HepG2 (cell line): ENCODE data around the gene CD300LD. TPM values are rescaled to one million over a fixed set of nuclear protein-coding genes. Genes with fewer than 3 reads are reported as not detected.

Source experiments
- ATAC-seq: fragments of 200-7000 bp; cut with Tn5 transposase; 3 replicates; pipeline ENCODE4 v1.9.1; 2020; ENCODE audit warnings: mild to moderate bottlenecking, moderate library complexity
- BruUV-seq: library from RNA; stranded (reverse); fragments of 400-500 nt; replicated peaks from 2 replicates; lab custom pipeline; 2021; lab: Mats Ljungman, UMichigan
- CTCF ChIA-PET: fragments of 300-600 bp; formaldehyde crosslinking; extraction: SDS; loops from one replicate; lab custom pipeline; 2021; ENCODE audit warnings: low total read pairs, inconsistent platforms, low intra/inter-chr PET ratio; lab: Yijun Ruan, JAX
- POLR2A ChIA-PET: fragments of 350-600 bp; sonication (Branson Sonifier 250); formaldehyde crosslinking; loops from one replicate; lab custom pipeline; 2020; ENCODE audit warnings: antibody characterized with exemption, inconsistent platforms; lab: Yijun Ruan, JAX
- DNase-seq: peaks from one replicate; pipeline ENCODE4 v3.0.0-alpha.2; 2015; ENCODE audit warnings: low spot score
- FAIRE-seq: peaks from 3 replicates; lab custom pipeline; 2011; peaks lifted over from hg19 to GRCh38; lab: Jason Lieb, UNC
- H2AFZ ChIP-seq: one replicate; pipeline ENCODE4 v1.6.1; 2011; ENCODE audit warnings: low read length, inconsistent platforms
- H3K27ac ChIP-seq: fragments of 300-600 bp; 3 replicates; pipeline ENCODE4 v1.8.0; 2011; ENCODE audit warnings: mixed run types, mild to moderate bottlenecking, mixed read lengths, low read length, inconsistent platforms; ENCODE audit not compliant: insufficient read depth; ENCODE audit errors: extremely low read length
- H3K27me3 ChIP-seq, 2 experiments: fragments of 200-600 bp in 1 of 2; 2 replicates in 1 of 2; 3 replicates in 1 of 2; pipeline versions ENCODE4 v1.6.0 to v1.8.0; 2011; ENCODE audit warnings: low read length in 2 of 2, mild to moderate bottlenecking in 2 of 2, moderate library complexity in 2 of 2, inconsistent platforms in 1 of 2; ENCODE audit not compliant: insufficient read depth in 2 of 2, control insufficient read depth in 1 of 2
- H3K36me3 ChIP-seq, 2 experiments: fragments of 200-600 bp in 1 of 2; replicated peaks in 1 of 2; 2 replicates in 1 of 2; 3 replicates in 1 of 2; pipeline versions ENCODE4 v1.5.1 to v1.8.0; 2011; ENCODE audit warnings: low read length in 2 of 2, inconsistent platforms in 1 of 2; ENCODE audit not compliant: insufficient read depth in 2 of 2, control insufficient read depth in 1 of 2
- H3K4me1 ChIP-seq: 2 replicates; pipeline ENCODE4 v1.5.1; 2012; ENCODE audit warnings: low read length, inconsistent platforms; ENCODE audit not compliant: insufficient read depth
- H3K4me2 ChIP-seq: 2 replicates; pipeline ENCODE4 v1.6.0; 2011; ENCODE audit warnings: low read depth, low read length, inconsistent platforms
- H3K4me3 ChIP-seq, 3 experiments: fragments of 200-600 bp in 1 of 3; sonication (generic), shearing (Covaris generic) in 1 of 3; replicated peaks in 1 of 3; 2 replicates each; pipeline ENCODE4 v1.5.1; 2011 to 2016; ENCODE audit warnings: low read length in 3 of 3, inconsistent platforms in 2 of 3, low read depth in 2 of 3, mild to moderate bottlenecking in 2 of 3, control low read depth in 1 of 3, mixed read lengths in 1 of 3; ENCODE audit not compliant: insufficient read depth in 1 of 3
- H3K79me2 ChIP-seq: one replicate; pipeline ENCODE4 v1.6.1; 2011; ENCODE audit warnings: low read length, inconsistent platforms; ENCODE audit not compliant: insufficient read depth
- H3K9ac ChIP-seq: 2 replicates; pipeline ENCODE4 v1.6.0; 2011; ENCODE audit warnings: mild to moderate bottlenecking, low read depth, low read length, inconsistent platforms; ENCODE audit not compliant: insufficient read depth
- H3K9me3 ChIP-seq: 2 replicates; pipeline ENCODE4 v1.5.1; 2012; ENCODE audit warnings: mild to moderate bottlenecking, low read length
- H4K20me1 ChIP-seq: 2 replicates; pipeline ENCODE4 v1.6.0; 2011; ENCODE audit warnings: inconsistent platforms, mild to moderate bottlenecking, low read length, moderate library complexity; ENCODE audit not compliant: insufficient read depth
- AKNA ChIP-seq: sonication (generic); formaldehyde crosslinking; IDR thresholded peaks from 2 replicates; pipeline ENCODE4 v1.4.0; 2020; ENCODE audit warnings: missing genetic modification reagents, borderline replicate concordance
- IKZF5 ChIP-seq: IDR thresholded peaks from 2 replicates; pipeline ENCODE4 v1.6.1; 2018; ENCODE audit warnings: missing genetic modification reagents, mild to moderate bottlenecking, missing compliant biosample characterization
- KAT7 ChIP-seq: IDR thresholded peaks from 2 replicates; pipeline ENCODE4 v1.6.1; 2018; ENCODE audit warnings: borderline replicate concordance, missing compliant biosample characterization
- KDM1A ChIP-seq: IDR thresholded peaks from 2 replicates; pipeline ENCODE4 v1.6.1; 2016; ENCODE audit warnings: missing compliant biosample characterization
- KDM6A ChIP-seq: IDR thresholded peaks from 2 replicates; pipeline ENCODE4 v1.6.1; 2016; ENCODE audit warnings: low read depth
- KLF16 ChIP-seq, 2 experiments: sonication (generic) in 1 of 2; formaldehyde crosslinking in 1 of 2; IDR thresholded peaks; 2 replicates each; pipeline versions ENCODE4 v1.6.1 to v1.8.0; 2016 to 2023; ENCODE audit warnings: missing genetic modification reagents in 2 of 2, missing compliant biosample characterization in 1 of 2
- KLF6 ChIP-seq: IDR thresholded peaks from 2 replicates; pipeline ENCODE4 v1.8.0; 2016; ENCODE audit warnings: missing biosample characterization, missing genetic modification reagents
- MBNL3 ChIP-seq: fragments of 250-450 bp; sonication (Bioruptor Pico); conservative IDR thresholded peaks from 2 replicates; pipeline ENCODE4 v1.8.0; 2022; ENCODE audit warnings: mild to moderate bottlenecking, inconsistent platforms
- SIN3A ChIP-seq: IDR thresholded peaks from 2 replicates; pipeline ENCODE4 v1.6.1; 2011; ENCODE audit warnings: low read depth, mild to moderate bottlenecking, control low read depth, low read length, borderline replicate concordance
- SNRNP70 ChIP-seq: fragments of 200-400 bp; formaldehyde crosslinking; IDR thresholded peaks from 2 replicates; pipeline ENCODE4 v1.6.1; 2017; ENCODE audit warnings: mild to moderate bottlenecking, low read depth, low read length, moderate library complexity
- ZBTB34 ChIP-seq: sonication (generic); formaldehyde crosslinking; IDR thresholded peaks from 2 replicates; pipeline ENCODE4 v1.8.0; 2022; ENCODE audit warnings: mild to moderate bottlenecking, missing genetic modification reagents
- ZFP37 ChIP-seq: sonication (generic); formaldehyde crosslinking; IDR thresholded peaks from 2 replicates; pipeline ENCODE4 v1.4.0; 2020; ENCODE audit warnings: missing genetic modification reagents, borderline replicate concordance
- ZNF12 ChIP-seq: sonication (generic); formaldehyde crosslinking; IDR thresholded peaks from 2 replicates; pipeline ENCODE4 v1.5.0; 2020; ENCODE audit warnings: missing genetic modification reagents
- ZNF343 ChIP-seq: sonication (generic); formaldehyde crosslinking; IDR thresholded peaks from 2 replicates; pipeline ENCODE4 v1.4.0; 2020; ENCODE audit warnings: mild to moderate bottlenecking, missing genetic modification reagents
- ZNF414 ChIP-seq: sonication (generic); formaldehyde crosslinking; IDR thresholded peaks from 2 replicates; pipeline ENCODE4 v1.5.0; 2020; ENCODE audit warnings: missing genetic modification reagents
- WGBS: methylation state at CpG from one replicate; pipeline ENCODE4 v1.1.6; 2017; ENCODE audit warnings: low lambda C conversion rate; 5-methylcytosine and 5-hydroxymethylcytosine counted together
- in situ Hi-C: cut with HindIII; loops from 2 replicates; pipeline ENCODE4 v1.10.0; 2017; ENCODE audit warnings: low pct_unique_long_range_greater_than_20kb; ENCODE audit not compliant: extremely low pct_ligation_motif_present
- intact Hi-C: fragments of 100-400 bp; cut with micrococcal nuclease; formaldehyde crosslinking; loops from one replicate; pipeline ENCODE4 v1.10.0; 2022; ENCODE audit not compliant: unreplicated experiment
- polyA plus RNA-seq, 8 experiments: library from polyadenylated mRNA; depleted of rRNA in 3 of 8; stranded (reverse) in 7 of 8; unstranded in 1 of 8; fragments of >200 nt; fragmentation: Illumina TruSeq in 4 of 8; extraction: Trizol in 4 of 8; gene quantifications; 2 replicates each; pipeline versions ENCODE4 v1.2.1 to v1.2.3, GENCODE V29; 2011 to 2016; ENCODE audit warnings: low read depth in 4 of 8, missing spikeins in 1 of 8, mixed read lengths in 1 of 8; ENCODE audit not compliant: insufficient read depth in 1 of 8
- total RNA-seq, 5 experiments: library from RNA; depleted of rRNA; stranded (reverse); fragments of >200 nt; fragmentation: Illumina TruSeq; extraction: Trizol; gene quantifications; 2 replicates each; pipeline ENCODE4 v1.2.3, GENCODE V29; 2016; ENCODE audit warnings: low read depth in 1 of 5

The CD300LD gene
- total and polyA plus RNA-seq, 2 of the 13 experiments (the other 11 are each of a cell fraction or from before 2014, with no cell fraction given), result not detected

- TF ChIP-seq ZNF414 (CRISPR knock-in tag), result no peak
- no peak for TF ChIP-seq KLF6 (CRISPR knock-in tag)
- no peak for TF ChIP-seq IKZF5 (CRISPR knock-in tag)
- TF ChIP-seq KDM6A (CRISPR knock-in tag), result no peak
- TF ChIP-seq SNRNP70, result no peak
- TF ChIP-seq KLF16 (CRISPR knock-in tag; IDR thresholded peaks at IDR 0.05), result no peak
- no peak for TF ChIP-seq SIN3A
- no peak for TF ChIP-seq MBNL3 (CRISPR knock-in tag)
Measured at GRCh38 chr17:74547264-74547663, 44.8 kb downstream of the CD300LD start (continued).

- Histone ChIP-seq H3K9me3 (no peaks in the 10 kb centered on the region), H3K4me1 (no peaks in the 10 kb centered on the region), H3K4me3 (no peak overlapping the region), H3K36me3 (no peaks in the 10 kb centered on the region), H2AFZ (no peak overlapping the region), H3K9ac (no peak overlapping the region), H3K79me2 (no peaks in the 10 kb centered on the region), H3K27ac (no peak overlapping the region), H3K4me2 (no peak overlapping the region), H4K20me1 (no peaks in the 10 kb centered on the region), H3K27me3 (peaks cover 26 to 97% of the 10 kb centered on the region in 2 experiments)
- intact Hi-C loops, result no loop called here
- no TSS peak for BruUV-seq
- WGBS, result 0% methylated on average over 6 of the region's 7 CpGs
- DNase-seq (no peak), ATAC-seq (no peak), FAIRE-seq (no peak)
- POLR2A ChIA-PET, result no interaction called here
- in situ Hi-C loops, result no loop called here
- CTCF ChIA-PET, result no interaction called here
- no peak for TF ChIP-seq ZNF343 (CRISPR knock-in tag)
- no peak for TF ChIP-seq KDM1A (CRISPR knock-in tag)
- no peak for TF ChIP-seq ZFP37
- TF ChIP-seq ZNF12 (CRISPR knock-in tag), result no peak
- no peak for TF ChIP-seq KAT7 (CRISPR knock-in tag)
- TF ChIP-seq ZBTB34 (CRISPR knock-in tag), result no peak
- no peak for TF ChIP-seq AKNA (CRISPR knock-in tag)
Measured at GRCh38 chr17:74546586-74546985, 45.5 kb downstream of the CD300LD start.
